KMS-11 (cell line): ENCODE measurements around the gene COX6B2.

ENCODE experiments used
- H2AFZ ChIP-seq: fragments of 200-600 bp; sonication (generic); 2 replicates; pipeline ENCODE4 v1.6.1; 2016; ENCODE audit warnings: antibody characterized with exemption, mixed run types, low read depth
- H3K27ac ChIP-seq: fragments of 200-600 bp; sonication (generic); 2 replicates; pipeline ENCODE4 v1.6.1; 2016; ENCODE audit warnings: mild to moderate bottlenecking, mixed run types
- H3K27me3 ChIP-seq: fragments of 200-600 bp; sonication (generic); 2 replicates; pipeline ENCODE4 v1.6.1; 2017; ENCODE audit warnings: mild to moderate bottlenecking, low read depth, mixed run types, moderate library complexity; ENCODE audit not compliant: insufficient read depth
- H3K36me3 ChIP-seq: fragments of 200-600 bp; sonication (generic); 2 replicates; pipeline ENCODE4 v1.6.1; 2017; ENCODE audit warnings: mild to moderate bottlenecking, mixed run types; ENCODE audit not compliant: insufficient read depth
- H3K4me1 ChIP-seq: fragments of 200-600 bp; sonication (generic); 2 replicates; pipeline ENCODE4 v1.6.1; 2016; ENCODE audit warnings: mild to moderate bottlenecking, low read depth, mixed run types; ENCODE audit not compliant: poor library complexity, severe bottlenecking
- H3K4me2 ChIP-seq: fragments of 200-600 bp; sonication (generic); 2 replicates; pipeline ENCODE4 v1.7.0; 2016; ENCODE audit warnings: mild to moderate bottlenecking, mixed run types
- H3K4me3 ChIP-seq: fragments of 200-600 bp; sonication (generic); IDR thresholded peaks from 2 replicates; pipeline ENCODE4 v1.6.1; 2017; ENCODE audit warnings: low read depth, low read length, mixed read lengths; ENCODE audit not compliant: insufficient read depth
- H3K79me2 ChIP-seq: fragments of 200-600 bp; sonication (generic); 2 replicates; pipeline ENCODE4 v1.6.1; 2016; ENCODE audit warnings: low read depth, mixed run types; ENCODE audit not compliant: insufficient read depth
- H3K9ac ChIP-seq: fragments of 200-600 bp; sonication (generic); 2 replicates; pipeline ENCODE4 v1.6.1; 2016; ENCODE audit warnings: mild to moderate bottlenecking, mixed run types
- H4K20me1 ChIP-seq: fragments of 200-600 bp; sonication (generic); 2 replicates; pipeline ENCODE4 v1.6.1; 2016; ENCODE audit warnings: mild to moderate bottlenecking, mixed run types; ENCODE audit not compliant: insufficient read depth
- TF ChIP-seq, protein P1 (sequence below): fragments of 200-600 bp; sonication (generic); conservative IDR thresholded peaks from 2 replicates; pipeline ENCODE4 v1.6.1; 2017; ENCODE audit warnings: low read depth, mild to moderate bottlenecking, antibody characterized with exemption, low read length, moderate library complexity, mixed read lengths

COX6B2 gene

DNA sequence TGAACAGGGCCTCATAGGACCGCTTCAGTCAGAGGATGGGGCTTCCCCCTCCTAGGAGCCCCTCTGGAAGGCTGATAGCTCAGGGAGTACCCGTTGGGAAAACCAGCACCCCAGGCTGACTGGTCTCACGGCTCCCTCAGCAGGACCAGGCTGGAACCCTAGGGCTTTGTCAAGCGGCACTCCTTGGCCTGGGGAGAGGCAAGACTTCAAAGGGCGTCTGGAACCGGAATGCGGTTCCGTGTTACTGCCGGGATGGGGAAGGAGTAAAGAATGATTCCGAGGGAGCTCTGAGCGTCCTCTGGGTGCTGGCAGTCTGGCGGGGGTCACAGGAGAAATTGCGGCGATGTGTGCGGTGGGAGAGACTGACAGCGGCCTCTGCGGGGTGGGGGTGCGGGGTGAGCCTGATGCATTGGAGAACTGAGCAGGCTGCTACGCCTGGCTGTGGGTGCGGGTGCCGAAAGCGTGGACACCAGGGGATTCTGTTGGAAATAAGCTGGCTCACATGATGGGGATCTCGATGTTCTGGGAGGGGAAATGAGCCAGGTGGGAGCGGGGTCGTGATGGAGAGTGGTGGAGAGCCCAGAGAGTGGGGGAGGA is 1.9 kb downstream of the COX6B2 start:
- H3K27me3 ChIP-seq: peaks cover 55% of the 10 kb centered on the region
- H3K36me3 ChIP-seq: no peaks in the 10 kb centered on the region
- no peak overlapping the region for H3K4me3 ChIP-seq
- H4K20me1 ChIP-seq: no peaks in the 10 kb centered on the region
- H3K79me2 ChIP-seq: no peaks in the 10 kb centered on the region
- no peak overlapping the region for H3K9ac ChIP-seq
- no peak overlapping the region for H3K4me2 ChIP-seq
- peaks cover 3% of the 10 kb centered on the region for H3K4me1 ChIP-seq
- no peak overlapping the region for H3K27ac ChIP-seq
- TF ChIP-seq, protein P1, sequence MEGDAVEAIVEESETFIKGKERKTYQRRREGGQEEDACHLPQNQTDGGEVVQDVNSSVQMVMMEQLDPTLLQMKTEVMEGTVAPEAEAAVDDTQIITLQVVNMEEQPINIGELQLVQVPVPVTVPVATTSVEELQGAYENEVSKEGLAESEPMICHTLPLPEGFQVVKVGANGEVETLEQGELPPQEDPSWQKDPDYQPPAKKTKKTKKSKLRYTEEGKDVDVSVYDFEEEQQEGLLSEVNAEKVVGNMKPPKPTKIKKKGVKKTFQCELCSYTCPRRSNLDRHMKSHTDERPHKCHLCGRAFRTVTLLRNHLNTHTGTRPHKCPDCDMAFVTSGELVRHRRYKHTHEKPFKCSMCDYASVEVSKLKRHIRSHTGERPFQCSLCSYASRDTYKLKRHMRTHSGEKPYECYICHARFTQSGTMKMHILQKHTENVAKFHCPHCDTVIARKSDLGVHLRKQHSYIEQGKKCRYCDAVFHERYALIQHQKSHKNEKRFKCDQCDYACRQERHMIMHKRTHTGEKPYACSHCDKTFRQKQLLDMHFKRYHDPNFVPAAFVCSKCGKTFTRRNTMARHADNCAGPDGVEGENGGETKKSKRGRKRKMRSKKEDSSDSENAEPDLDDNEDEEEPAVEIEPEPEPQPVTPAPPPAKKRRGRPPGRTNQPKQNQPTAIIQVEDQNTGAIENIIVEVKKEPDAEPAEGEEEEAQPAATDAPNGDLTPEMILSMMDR: no peak
- H2AFZ ChIP-seq: no peak overlapping the region

DNA sequence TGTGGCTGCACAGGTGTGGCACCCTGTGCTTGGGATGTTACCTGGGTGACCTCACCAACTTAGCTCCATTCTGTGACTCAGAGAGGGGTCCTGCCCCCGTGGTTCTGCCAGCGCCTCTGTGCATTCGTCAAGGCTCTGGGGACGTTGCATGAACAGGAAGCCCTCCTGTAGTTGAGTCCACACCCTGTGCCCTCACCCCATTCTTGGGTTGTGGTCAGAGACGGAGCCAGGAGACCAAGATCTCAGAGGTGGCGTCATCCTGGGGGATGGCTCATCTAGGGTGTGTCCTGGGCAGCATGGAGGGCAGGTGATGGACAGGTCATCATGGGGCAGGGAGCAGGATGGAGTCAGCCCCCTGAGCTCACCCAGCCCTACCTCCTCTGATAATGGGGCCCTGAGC is 2.5 kb downstream of the COX6B2 start:
- no peaks in the 10 kb centered on the region for H4K20me1 ChIP-seq
- H3K4me2 ChIP-seq: no peak overlapping the region
- no peak overlapping the region for H2AFZ ChIP-seq
- peaks cover 49% of the 10 kb centered on the region for H3K27me3 ChIP-seq
- no peaks in the 10 kb centered on the region for H3K36me3 ChIP-seq
- H3K79me2 ChIP-seq: no peaks in the 10 kb centered on the region
- H3K27ac ChIP-seq: no peak overlapping the region
- H3K4me1 ChIP-seq: peaks cover 3% of the 10 kb centered on the region
- no peak overlapping the region for H3K4me3 ChIP-seq
- TF ChIP-seq, protein P1: no peak
- no peak overlapping the region for H3K9ac ChIP-seq

DNA sequence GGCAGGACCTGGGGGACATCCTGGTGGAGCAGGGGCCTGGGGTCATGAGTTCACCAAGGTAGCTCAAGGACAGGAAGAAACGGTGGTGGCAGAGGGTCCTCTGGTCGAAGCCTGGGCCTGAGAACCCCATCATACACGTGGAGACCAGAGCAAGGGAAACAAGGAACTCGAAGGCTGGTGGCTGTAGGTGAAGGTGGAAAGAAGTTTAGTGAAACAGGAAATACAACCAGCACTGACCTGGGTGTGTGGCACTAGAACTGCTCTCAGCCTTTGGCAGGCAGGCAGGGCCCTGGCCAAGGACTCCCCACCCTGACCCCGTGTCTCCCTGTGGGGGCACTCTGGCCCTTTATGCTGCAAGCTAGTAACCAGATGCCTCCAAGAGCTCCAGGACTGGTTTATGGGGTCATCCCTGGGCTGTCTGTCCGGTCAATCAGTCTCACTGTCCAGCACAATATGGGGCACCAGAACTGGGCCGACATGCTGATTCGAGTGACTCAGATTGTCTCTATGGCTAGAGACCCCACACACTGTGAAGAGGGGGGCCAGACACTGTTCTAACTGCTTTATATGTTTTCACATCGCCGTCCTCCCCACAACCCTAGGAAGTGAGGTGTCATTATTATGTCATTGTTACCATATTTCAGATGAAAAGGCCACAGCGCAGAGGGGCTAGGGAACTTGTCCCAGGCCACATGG is 3.8 kb downstream of the COX6B2 start:
- H3K4me1 ChIP-seq: peaks cover 3% of the 10 kb centered on the region
- no peaks in the 10 kb centered on the region for H3K79me2 ChIP-seq
- H3K27ac ChIP-seq: no peak overlapping the region
- H4K20me1 ChIP-seq: no peaks in the 10 kb centered on the region
- H3K4me2 ChIP-seq: no peak overlapping the region
- H3K27me3 ChIP-seq: peaks cover 37% of the 10 kb centered on the region
- TF ChIP-seq, protein P1: no peak
- no peak overlapping the region for H2AFZ ChIP-seq
- no peak overlapping the region for H3K4me3 ChIP-seq
- no peak overlapping the region for H3K9ac ChIP-seq
- H3K36me3 ChIP-seq: no peaks in the 10 kb centered on the region

DNA sequence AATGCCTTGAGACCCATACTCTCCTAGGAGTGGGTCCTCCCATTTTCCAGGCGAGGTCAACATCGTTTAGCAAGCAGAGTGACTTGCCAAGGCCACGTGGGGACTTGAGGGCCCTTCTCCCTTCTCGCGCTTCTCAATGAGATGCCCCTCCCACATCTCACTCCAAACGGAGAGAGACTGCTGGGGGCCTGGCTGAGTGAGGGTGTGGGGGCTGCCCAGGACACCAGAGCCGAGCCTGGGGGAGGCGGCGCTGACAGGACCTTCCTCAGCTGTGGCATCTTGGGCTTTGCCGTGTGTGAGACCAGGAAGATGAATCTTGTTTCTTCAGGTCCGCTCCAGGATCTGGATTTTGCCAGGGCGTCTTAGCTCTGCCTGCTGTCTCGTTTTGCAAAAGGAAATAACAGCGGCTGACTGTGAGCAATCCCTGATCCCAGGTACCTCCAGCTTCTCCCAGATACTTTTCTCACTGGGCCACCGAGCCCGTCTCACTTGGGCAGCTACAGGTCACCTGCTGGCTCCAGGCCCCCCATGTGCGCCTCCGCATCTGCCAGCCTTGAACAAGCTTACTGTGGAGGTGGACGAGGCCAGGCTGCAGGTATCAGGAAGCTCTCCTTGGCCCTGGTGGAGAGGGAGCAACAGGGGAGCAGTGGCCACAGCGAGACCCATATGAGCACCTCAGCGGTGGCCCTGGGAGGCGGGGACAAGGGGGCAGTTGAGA is 6.0 kb downstream of the COX6B2 start:
- Histone ChIP-seq H3K4me1 (no peaks in the 10 kb centered on the region), H3K9ac (no peak overlapping the region), H3K27ac (no peak overlapping the region), H3K27me3 (peaks cover 24% of the 10 kb centered on the region), H3K36me3 (no peaks in the 10 kb centered on the region), H2AFZ (no peak overlapping the region), H3K79me2 (no peaks in the 10 kb centered on the region), H3K4me3 (no peak overlapping the region), H3K4me2 (no peak overlapping the region), H4K20me1 (no peaks in the 10 kb centered on the region)
- TF ChIP-seq, protein P1: no peak
